ENCODE data around the gene TTLL13. TPM values are rescaled to one million over a fixed set of nuclear protein-coding genes. Genes with fewer than 3 reads are reported as not detected.

Gene TTLL13
- total RNA-seq, 1 donor from 2014 or later, result 1.4 TPM

DNA sequence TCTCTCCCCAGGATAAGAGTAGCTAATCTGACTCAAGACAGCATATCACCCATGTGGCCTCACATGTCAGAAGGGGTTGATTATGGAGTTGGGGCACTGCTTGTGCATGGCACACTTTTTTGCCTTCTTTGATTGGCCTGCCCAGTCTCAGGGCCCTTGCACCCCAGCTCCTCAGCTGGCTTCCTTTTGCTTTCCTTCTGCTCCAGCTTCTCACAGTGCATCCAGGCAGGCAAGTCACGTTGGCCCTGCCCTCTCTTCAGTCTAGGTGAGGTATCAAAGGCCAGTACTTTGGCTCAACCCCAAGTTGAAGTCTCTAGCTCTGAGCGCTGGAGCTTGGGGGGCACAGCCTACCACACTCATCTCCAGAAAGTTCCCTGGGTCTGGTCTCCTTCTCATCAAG, 58.3 kb downstream of the TTLL13 start:
- intact Hi-C loops (cut with micrococcal nuclease), result no loop called here

DNA sequence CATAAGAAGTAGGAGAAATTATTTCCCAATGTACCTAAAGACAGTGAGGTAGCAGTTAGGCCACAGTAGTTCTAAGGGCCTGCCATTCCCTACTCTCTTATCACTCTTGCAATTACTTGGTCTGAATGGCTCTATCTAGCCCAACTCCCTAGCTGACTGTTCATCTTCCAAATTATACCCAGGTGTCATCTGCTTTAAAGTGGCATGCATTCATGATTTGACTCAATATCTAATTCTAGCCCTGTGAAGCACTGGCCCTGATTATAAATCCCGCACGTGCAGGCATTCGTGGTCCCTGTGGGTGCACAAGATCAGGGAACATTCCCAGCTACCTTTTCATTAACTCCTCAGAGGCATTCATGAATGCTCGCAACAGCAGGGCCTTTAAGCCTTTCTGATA, 59.7 kb downstream of the TTLL13 start:
- intact Hi-C loops (cut with micrococcal nuclease), result no loop called here

Other genes with a start within 250 kb of the TTLL13 start
- 29.2 and 31.6 TPM in 2 replicates for gene ZNF710, start 248.2 kb upstream of the TTLL13 start, total RNA-seq
- 196 TPM in 2 replicates for gene IDH2, start 147.1 kb upstream of the TTLL13 start, total RNA-seq
- gene SEMA4B, start 48.2 kb upstream of the TTLL13 start, total RNA-seq, result 27.5 and 30.7 TPM in 2 replicates
- gene CIB1, start 15.6 kb upstream of the TTLL13 start, total RNA-seq, result 124 and 126 TPM in 2 replicates
- gene GDPGP1, start 15.3 kb upstream of the TTLL13 start, total RNA-seq, result 17.9 and 19.3 TPM in 2 replicates
- 32.7 and 34.7 TPM in 2 replicates for gene NGRN, start 16.1 kb downstream of the TTLL13 start, total RNA-seq
- gene ZNF774, start 102.7 kb downstream of the TTLL13 start, total RNA-seq, result 1.2 and 3.0 TPM in 2 replicates
- gene IQGAP1, start 138.7 kb downstream of the TTLL13 start, total RNA-seq, result 196 TPM in 2 replicates